ENCODE data around the gene C6orf62.

The C6orf62 gene

DNA sequence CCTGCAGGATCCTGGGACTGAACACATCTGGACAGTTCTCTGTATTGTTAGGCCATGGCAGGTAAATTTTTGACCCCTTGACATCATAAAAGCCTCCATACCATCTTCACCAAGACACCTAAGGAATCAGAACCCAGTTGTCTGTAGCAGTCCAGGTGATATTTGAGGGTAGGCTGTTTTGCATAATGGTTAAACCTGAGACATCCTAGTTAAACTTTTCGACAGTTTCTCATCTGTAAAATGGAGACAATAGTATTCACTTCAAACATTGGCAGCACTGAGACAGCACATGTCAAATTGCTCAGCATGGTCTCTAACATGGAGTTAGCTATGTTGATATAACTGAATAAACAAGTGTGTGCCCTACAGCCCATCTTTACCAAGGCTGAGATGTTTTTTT, 24.8 kb downstream of the C6orf62 start:
- TF ChIP-seq CTCF (conservative IDR thresholded peaks at IDR 0.05; ENCODE audit: low read depth, low read length) = no peak
- H3K9ac ChIP-seq = no peak overlapping the region
- no peak overlapping the region for H3K27ac ChIP-seq
- H3K27me3 ChIP-seq (ENCODE audit: insufficient read depth, low read depth) = no peaks in the 10 kb centered on the region
- no peaks in the 10 kb centered on the region for H3K79me2 ChIP-seq (ENCODE audit: insufficient read depth, low read depth)
- H4K20me1 ChIP-seq (ENCODE audit: insufficient read depth) = no peaks in the 10 kb centered on the region
- H3K4me3 ChIP-seq (IDR thresholded peaks at IDR 0.05; ENCODE audit: insufficient read depth, low read depth, low read length) = no peak overlapping the region
- H2AFZ ChIP-seq (ENCODE audit: low read depth) = no peak overlapping the region
- no peaks in the 10 kb centered on the region for H3K36me3 ChIP-seq (ENCODE audit: insufficient read depth)
- H3K4me2 ChIP-seq = no peak overlapping the region
- H3K4me1 ChIP-seq (ENCODE audit: low read depth, poor library complexity, severe bottlenecking) = no peaks in the 10 kb centered on the region

GRCh38 chr6:24692848-24693592, 25.9 kb downstream of the C6orf62 start:
- no peaks in the 10 kb centered on the region for H3K79me2 ChIP-seq (ENCODE audit: insufficient read depth, low read depth)

DNA sequence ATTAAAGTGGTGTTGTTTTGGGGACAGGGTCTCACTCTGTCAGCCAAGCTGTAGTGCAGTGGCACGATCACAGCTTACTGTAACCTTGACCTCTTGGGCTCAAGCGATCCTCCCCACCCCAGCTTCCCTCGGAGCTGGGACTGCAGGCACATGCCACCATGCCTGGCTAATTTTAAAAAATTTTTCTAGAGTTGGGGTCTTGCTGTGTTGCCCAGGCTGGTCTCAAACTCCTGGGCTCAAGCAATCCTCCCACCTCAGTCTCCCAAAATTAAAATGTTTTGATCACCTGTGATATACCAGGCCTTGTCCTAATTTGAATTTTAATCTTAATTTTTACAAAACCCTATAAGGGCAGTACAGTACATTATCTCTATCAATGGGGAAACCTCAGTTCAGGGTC, 26.5 kb downstream of the C6orf62 start:
- H3K36me3 ChIP-seq (ENCODE audit: insufficient read depth) = no peaks in the 10 kb centered on the region
- no peaks in the 10 kb centered on the region for H3K27me3 ChIP-seq (ENCODE audit: insufficient read depth, low read depth)
- TF ChIP-seq CTCF (conservative IDR thresholded peaks at IDR 0.05; ENCODE audit: low read depth, low read length) = no peak
- no peak overlapping the region for H3K27ac ChIP-seq
- no peak overlapping the region for H3K9ac ChIP-seq
- H3K4me3 ChIP-seq (IDR thresholded peaks at IDR 0.05; ENCODE audit: insufficient read depth, low read depth, low read length) = no peak overlapping the region
- H2AFZ ChIP-seq (ENCODE audit: low read depth) = no peak overlapping the region
- H3K79me2 ChIP-seq (ENCODE audit: insufficient read depth, low read depth) = no peaks in the 10 kb centered on the region
- H3K4me2 ChIP-seq = no peak overlapping the region
- no peaks in the 10 kb centered on the region for H3K4me1 ChIP-seq (ENCODE audit: low read depth, poor library complexity, severe bottlenecking)
- H4K20me1 ChIP-seq (ENCODE audit: insufficient read depth) = no peaks in the 10 kb centered on the region

More at GRCh38 chr6:24692848-24693592, 25.9 kb downstream of the C6orf62 start:
- Histone ChIP-seq H3K36me3 (ENCODE audit: insufficient read depth) (no peaks in the 10 kb centered on the region), H3K4me1 (ENCODE audit: low read depth, poor library complexity, severe bottlenecking) (no peaks in the 10 kb centered on the region), H3K4me3 (IDR thresholded peaks at IDR 0.05; ENCODE audit: insufficient read depth, low read depth, low read length) (no peak overlapping the region), H2AFZ (ENCODE audit: low read depth) (no peak overlapping the region), H3K27me3 (ENCODE audit: insufficient read depth, low read depth) (no peaks in the 10 kb centered on the region), H3K9ac (no peak overlapping the region), H3K27ac (no peak overlapping the region), H3K4me2 (no peak overlapping the region), H4K20me1 (ENCODE audit: insufficient read depth) (no peaks in the 10 kb centered on the region)
- no peak for TF ChIP-seq CTCF (conservative IDR thresholded peaks at IDR 0.05; ENCODE audit: low read depth, low read length)

GRCh38 chr6:24692003-24692402, 27.0 kb downstream of the C6orf62 start:
- Histone ChIP-seq H3K4me1 (ENCODE audit: low read depth, poor library complexity, severe bottlenecking) (no peaks in the 10 kb centered on the region), H3K9ac (no peak overlapping the region), H3K79me2 (ENCODE audit: insufficient read depth, low read depth) (no peaks in the 10 kb centered on the region), H3K36me3 (ENCODE audit: insufficient read depth) (no peaks in the 10 kb centered on the region), H3K27me3 (ENCODE audit: insufficient read depth, low read depth) (no peaks in the 10 kb centered on the region), H4K20me1 (ENCODE audit: insufficient read depth) (no peaks in the 10 kb centered on the region), H3K4me3 (IDR thresholded peaks at IDR 0.05; ENCODE audit: insufficient read depth, low read depth, low read length) (no peak overlapping the region), H3K4me2 (no peak overlapping the region), H3K27ac (no peak overlapping the region), H2AFZ (ENCODE audit: low read depth) (no peak overlapping the region)
- no peak for TF ChIP-seq CTCF (conservative IDR thresholded peaks at IDR 0.05; ENCODE audit: low read depth, low read length)
